SK-N-SH (cell line): ENCODE results near the gene CAPN7.

Source experiments
- CTCF ChIP-seq: fragments of 200-600 bp; sonication (generic); IDR thresholded peaks from 2 replicates; pipeline ENCODE4 v1.6.1; 2017; ENCODE audit warnings: antibody characterized with exemption, mild to moderate bottlenecking, moderate library complexity
- EZH2phosphoT487 ChIP-seq: fragments of 200-600 bp; sonication (generic); IDR thresholded peaks from 2 replicates; pipeline ENCODE4 v1.6.1; 2017; ENCODE audit warnings: low read depth, mixed run types, mild to moderate bottlenecking, antibody characterized with exemption, moderate library complexity, borderline replicate concordance
- GABPA ChIP-seq: IDR thresholded peaks from 2 replicates; pipeline ENCODE4 v1.4.0; 2012; ENCODE audit warnings: low read depth, mild to moderate bottlenecking
- RAD21 ChIP-seq: IDR thresholded peaks from 2 replicates; pipeline ENCODE4 v1.6.1; 2012; ENCODE audit warnings: mild to moderate bottlenecking, low read length
- RFX5 ChIP-seq: IDR thresholded peaks from 2 replicates; pipeline ENCODE4 v1.6.1; 2012; ENCODE audit warnings: mild to moderate bottlenecking, improper control_type of control experiment, low read length
- TF ChIP-seq, protein P1 (sequence below): fragments of 150-350 bp; IDR thresholded peaks from 2 replicates; pipeline ENCODE4 v1.6.1; 2017; ENCODE audit warnings: antibody characterized with exemption, low read length, low read depth, borderline replicate concordance

GRCh38 chr3:15205934-15206661 lies at the start of gene CAPN7:
- no peak for TF ChIP-seq RAD21
- no peak for TF ChIP-seq EZH2phosphoT487
- TF ChIP-seq CTCF = peak; percentile 53
- no peak for TF ChIP-seq RFX5
- TF ChIP-seq, protein P1, sequence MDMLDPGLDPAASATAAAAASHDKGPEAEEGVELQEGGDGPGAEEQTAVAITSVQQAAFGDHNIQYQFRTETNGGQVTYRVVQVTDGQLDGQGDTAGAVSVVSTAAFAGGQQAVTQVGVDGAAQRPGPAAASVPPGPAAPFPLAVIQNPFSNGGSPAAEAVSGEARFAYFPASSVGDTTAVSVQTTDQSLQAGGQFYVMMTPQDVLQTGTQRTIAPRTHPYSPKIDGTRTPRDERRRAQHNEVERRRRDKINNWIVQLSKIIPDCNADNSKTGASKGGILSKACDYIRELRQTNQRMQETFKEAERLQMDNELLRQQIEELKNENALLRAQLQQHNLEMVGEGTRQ = peak; percentile 87
- no peak for TF ChIP-seq GABPA
